Hepatocyte (in vitro differentiated cells): Measurements from ENCODE around the gene CNIH1.
"Not testable (repeated sequence)": the region's sequence is repeated elsewhere in the genome, so short reads cannot be mapped to it uniquely, and the experiment has no call there.

Experiments used
- EZH2 ChIP-seq: fragments of 200-600 bp; sonication (generic); IDR thresholded peaks from 2 replicates; pipeline ENCODE4 v1.6.1; 2016; ENCODE audit warnings: antibody characterized with exemption, mild to moderate bottlenecking, borderline replicate concordance
- EZH2phosphoT487 ChIP-seq: fragments of 200-600 bp; sonication (generic); IDR thresholded peaks from one replicate; pipeline ENCODE4 v1.6.1; 2018; ENCODE audit warnings: antibody characterized with exemption, mild to moderate bottlenecking, low read depth, moderate library complexity; ENCODE audit not compliant: unreplicated experiment, severe bottlenecking
- TF ChIP-seq, protein P1 (sequence below): fragments of 200-600 bp; sonication (generic); IDR thresholded peaks from 2 replicates; pipeline ENCODE4 v1.5.1; 2016; ENCODE audit warnings: antibody characterized with exemption, mild to moderate bottlenecking; ENCODE audit not compliant: poor library complexity

DNA sequence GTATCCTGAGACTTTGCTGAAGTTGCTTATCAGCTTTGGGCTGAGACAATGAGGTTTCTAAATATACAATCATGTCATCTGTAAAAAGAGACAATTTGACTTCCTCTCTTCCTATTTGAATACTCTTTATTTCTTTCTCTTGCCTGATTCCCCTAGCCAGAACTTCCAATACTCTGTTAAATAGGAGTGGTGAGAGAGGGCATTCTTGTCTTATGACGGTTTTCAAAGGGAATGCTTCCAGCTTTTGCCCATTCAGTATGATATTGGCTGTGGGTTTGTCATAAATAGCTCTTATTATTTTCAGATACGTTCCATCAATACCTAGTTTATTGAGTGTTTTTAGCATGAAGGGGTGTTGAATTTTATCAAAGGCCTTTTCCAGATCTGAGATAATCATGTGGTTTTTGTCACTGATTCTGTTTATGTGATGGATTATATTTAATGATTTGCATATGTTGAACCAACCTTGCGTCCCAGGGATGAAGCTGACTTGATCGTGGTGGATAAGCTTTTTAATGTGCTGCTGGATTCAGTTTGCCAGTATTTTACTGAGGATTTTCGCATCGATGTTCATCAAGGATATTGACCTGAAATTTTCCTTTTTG, 37.7 kb downstream of the CNIH1 start:
- TF ChIP-seq, protein P1, sequence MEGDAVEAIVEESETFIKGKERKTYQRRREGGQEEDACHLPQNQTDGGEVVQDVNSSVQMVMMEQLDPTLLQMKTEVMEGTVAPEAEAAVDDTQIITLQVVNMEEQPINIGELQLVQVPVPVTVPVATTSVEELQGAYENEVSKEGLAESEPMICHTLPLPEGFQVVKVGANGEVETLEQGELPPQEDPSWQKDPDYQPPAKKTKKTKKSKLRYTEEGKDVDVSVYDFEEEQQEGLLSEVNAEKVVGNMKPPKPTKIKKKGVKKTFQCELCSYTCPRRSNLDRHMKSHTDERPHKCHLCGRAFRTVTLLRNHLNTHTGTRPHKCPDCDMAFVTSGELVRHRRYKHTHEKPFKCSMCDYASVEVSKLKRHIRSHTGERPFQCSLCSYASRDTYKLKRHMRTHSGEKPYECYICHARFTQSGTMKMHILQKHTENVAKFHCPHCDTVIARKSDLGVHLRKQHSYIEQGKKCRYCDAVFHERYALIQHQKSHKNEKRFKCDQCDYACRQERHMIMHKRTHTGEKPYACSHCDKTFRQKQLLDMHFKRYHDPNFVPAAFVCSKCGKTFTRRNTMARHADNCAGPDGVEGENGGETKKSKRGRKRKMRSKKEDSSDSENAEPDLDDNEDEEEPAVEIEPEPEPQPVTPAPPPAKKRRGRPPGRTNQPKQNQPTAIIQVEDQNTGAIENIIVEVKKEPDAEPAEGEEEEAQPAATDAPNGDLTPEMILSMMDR = not testable (repeated sequence)
- TF ChIP-seq EZH2, EZH2phosphoT487: not testable (repeated sequence)
